ENCODE data around the gene PTK6. TPM values are rescaled to one million over a fixed set of nuclear protein-coding genes. Genes with fewer than 3 reads are reported as not detected.

The PTK6 gene
- total RNA-seq, 3 donors from 2014 or later: 0.16 to 2.3 (median 0.88) TPM

DNA sequence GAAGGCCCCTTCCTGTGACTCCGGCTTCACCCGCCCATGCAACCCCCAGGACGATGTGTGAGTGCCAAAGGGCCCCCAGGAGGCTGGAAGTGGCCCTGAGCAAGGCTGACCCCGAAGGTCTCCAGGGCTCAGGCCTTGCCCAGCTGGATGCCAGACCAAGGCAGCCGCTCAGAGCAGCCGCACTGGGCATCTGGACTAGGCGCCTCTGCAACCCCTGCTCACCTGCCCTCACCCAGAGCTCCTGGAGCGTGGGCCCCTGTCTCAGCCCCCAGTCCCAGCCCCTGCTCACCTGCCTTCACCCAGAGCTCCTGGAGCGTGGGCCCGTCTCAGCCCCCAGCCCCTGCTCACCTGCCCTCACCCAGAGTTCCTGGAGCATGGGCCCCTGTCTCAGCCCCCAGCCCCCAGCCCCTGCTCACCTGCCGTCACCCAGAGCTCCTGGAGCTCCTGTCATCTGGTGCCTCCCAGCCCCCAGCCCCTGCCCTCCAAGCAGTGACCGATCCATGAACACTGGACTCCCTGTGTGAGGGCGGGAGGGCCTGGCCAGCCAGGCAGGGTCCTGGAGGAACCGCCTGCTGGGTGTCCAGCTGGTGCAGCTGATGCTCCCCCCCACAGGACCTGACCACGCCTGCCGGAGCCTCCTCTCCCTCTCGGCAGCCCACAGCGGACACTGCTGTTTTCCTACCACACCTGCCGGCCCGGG, 9.2 kb upstream of the PTK6 start:
- H3K9me3 ChIP-seq: no peaks in the 10 kb centered on the region
- peaks cover 0 to 25% of the 10 kb centered on the region in 2 donors for H3K27me3 ChIP-seq
- H3K27ac ChIP-seq: no peak overlapping the region
- TF ChIP-seq POLR2A (IDR thresholded peaks at IDR 0.05) (no peak), POLR2AphosphoS5 (IDR thresholded peaks at IDR 0.05) (no peak)
- TF ChIP-seq, protein P1, sequence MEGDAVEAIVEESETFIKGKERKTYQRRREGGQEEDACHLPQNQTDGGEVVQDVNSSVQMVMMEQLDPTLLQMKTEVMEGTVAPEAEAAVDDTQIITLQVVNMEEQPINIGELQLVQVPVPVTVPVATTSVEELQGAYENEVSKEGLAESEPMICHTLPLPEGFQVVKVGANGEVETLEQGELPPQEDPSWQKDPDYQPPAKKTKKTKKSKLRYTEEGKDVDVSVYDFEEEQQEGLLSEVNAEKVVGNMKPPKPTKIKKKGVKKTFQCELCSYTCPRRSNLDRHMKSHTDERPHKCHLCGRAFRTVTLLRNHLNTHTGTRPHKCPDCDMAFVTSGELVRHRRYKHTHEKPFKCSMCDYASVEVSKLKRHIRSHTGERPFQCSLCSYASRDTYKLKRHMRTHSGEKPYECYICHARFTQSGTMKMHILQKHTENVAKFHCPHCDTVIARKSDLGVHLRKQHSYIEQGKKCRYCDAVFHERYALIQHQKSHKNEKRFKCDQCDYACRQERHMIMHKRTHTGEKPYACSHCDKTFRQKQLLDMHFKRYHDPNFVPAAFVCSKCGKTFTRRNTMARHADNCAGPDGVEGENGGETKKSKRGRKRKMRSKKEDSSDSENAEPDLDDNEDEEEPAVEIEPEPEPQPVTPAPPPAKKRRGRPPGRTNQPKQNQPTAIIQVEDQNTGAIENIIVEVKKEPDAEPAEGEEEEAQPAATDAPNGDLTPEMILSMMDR (IDR thresholded peaks at IDR 0.05): no peak
- intact Hi-C loops (cut with DNase I; ENCODE audit: low total_unique reads): no loop called here
- no peak overlapping the region for H3K4me3 ChIP-seq
- no peaks in the 10 kb centered on the region for H3K36me3 ChIP-seq
- no peak for DNase-seq (ENCODE audit: low spot score in 2 of 2)
- no peaks in the 10 kb centered on the region for H3K4me1 ChIP-seq

DNA sequence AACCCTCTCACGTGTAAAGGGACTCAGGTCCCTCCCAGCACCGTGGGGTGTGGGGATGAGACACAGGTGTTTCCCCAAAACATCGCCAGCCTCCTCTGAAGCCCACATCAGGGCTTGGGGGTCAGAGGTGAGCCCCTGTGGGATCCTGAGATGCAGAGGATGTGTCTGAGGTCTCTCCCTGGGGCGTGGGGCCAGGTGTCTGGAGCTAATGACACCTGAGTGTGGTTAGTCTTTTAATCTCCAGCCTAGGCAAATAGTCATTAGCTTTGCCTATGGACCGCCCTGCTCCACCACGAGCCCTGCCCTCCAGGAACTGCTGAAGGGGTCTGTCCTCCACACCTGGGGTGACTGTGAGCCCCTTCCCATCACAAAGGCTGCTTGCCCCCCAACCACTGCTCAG, 8.6 kb upstream of the PTK6 start:
- intact Hi-C loops (cut with DNase I; ENCODE audit: low total_unique reads): no loop called here
- Histone ChIP-seq H3K27ac (no peak overlapping the region), H3K9me3 (no peaks in the 10 kb centered on the region), H3K27me3 (peaks cover 0 to 25% of the 10 kb centered on the region in 2 donors), H3K4me1 (no peaks in the 10 kb centered on the region), H3K4me3 (no peak overlapping the region), H3K36me3 (no peaks in the 10 kb centered on the region)
- TF ChIP-seq, protein P1 (IDR thresholded peaks at IDR 0.05): no peak
- TF ChIP-seq POLR2AphosphoS5 (IDR thresholded peaks at IDR 0.05): no peak
- TF ChIP-seq POLR2A (IDR thresholded peaks at IDR 0.05): no peak
- no peak for DNase-seq (ENCODE audit: low spot score in 2 of 2)

DNA sequence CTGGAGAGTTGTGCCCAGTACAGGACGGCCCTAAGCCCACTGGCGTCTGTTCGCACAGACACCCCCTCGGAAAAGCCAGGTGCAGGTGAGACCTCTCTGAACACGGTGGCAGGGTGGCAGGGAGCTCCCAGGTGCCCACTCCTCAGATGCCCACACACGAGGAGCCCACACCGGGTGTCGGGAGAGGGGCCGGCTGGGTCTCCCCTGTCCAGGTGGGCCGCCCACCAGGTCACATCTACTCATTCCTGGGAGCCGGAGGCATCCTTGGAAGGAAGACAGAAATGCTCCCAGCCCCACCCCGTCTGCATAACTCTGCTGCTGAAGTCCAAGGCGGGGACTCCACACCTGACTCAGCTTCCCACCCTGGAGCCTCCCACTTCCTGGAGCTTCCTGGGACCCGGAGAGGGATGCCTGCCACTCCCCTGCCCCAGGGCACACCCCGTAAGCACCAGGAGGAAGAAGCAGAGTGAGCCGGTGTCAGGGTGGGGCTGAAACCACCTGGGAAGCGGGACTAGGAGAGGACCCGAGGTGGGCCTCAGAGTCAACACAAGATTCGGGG, 7.9 kb upstream of the PTK6 start:
- Histone ChIP-seq H3K27ac (no peak overlapping the region), H3K4me3 (no peak overlapping the region), H3K27me3 (peaks cover 0 to 25% of the 10 kb centered on the region in 2 donors), H3K4me1 (no peaks in the 10 kb centered on the region), H3K9me3 (no peaks in the 10 kb centered on the region), H3K36me3 (no peaks in the 10 kb centered on the region)
- no peak for DNase-seq (ENCODE audit: low spot score in 2 of 2)
- no peak for TF ChIP-seq POLR2AphosphoS5 (IDR thresholded peaks at IDR 0.05)
- TF ChIP-seq POLR2A (IDR thresholded peaks at IDR 0.05): no peak
- TF ChIP-seq, protein P1 (IDR thresholded peaks at IDR 0.05): no peak
- intact Hi-C loops (cut with DNase I; ENCODE audit: low total_unique reads): no loop called here

DNA sequence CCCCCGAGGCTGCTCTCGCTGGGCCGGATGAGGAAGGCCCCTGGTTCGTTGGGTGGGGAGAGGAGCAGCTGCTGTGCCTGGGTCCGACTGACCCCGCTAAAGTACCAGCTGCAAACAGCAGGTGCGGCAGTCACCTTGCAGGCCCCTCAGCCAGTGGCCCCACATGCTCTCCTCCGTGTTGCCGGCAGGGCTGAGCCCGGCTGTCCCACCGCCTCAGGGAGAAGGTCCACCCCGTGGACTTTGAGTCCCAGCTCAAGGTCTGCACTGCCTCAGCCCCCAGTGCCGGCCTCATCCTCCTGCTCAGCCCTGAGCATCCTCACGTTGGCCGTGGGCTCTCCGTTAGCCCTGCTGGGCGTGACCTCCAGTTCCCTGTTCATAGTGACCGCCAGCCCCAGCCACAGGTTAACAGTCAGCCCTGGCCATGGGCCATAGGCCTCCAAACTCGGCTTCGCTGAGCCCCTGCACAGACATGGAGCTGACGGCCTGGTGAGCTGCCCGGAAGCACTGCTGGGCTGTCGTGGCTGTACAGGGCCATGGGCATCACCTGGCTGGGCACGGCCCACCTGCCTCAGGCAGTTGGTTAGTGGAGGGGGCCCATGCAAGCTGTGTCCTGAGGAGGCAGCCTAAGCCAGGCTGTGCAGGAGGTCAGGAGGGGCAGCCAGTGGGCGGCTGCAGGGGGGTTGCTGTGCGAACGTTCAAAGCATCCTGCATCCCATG, 7.2 kb upstream of the PTK6 start:
- H3K27ac ChIP-seq: no peak overlapping the region
- no peaks in the 10 kb centered on the region for H3K36me3 ChIP-seq
- H3K4me1 ChIP-seq: peaks cover 0 to under 1% of the 10 kb centered on the region in 2 donors
- TF ChIP-seq POLR2A (IDR thresholded peaks at IDR 0.05) (no peak), POLR2AphosphoS5 (IDR thresholded peaks at IDR 0.05) (no peak)
- TF ChIP-seq, protein P1 (IDR thresholded peaks at IDR 0.05): no peak
- no peak overlapping the region for H3K4me3 ChIP-seq
- no peak for DNase-seq (ENCODE audit: low spot score in 2 of 2)
- H3K27me3 ChIP-seq: peaks cover 0 to 25% of the 10 kb centered on the region in 2 donors
- intact Hi-C loops (cut with DNase I; ENCODE audit: low total_unique reads): no loop called here
- no peaks in the 10 kb centered on the region for H3K9me3 ChIP-seq

DNA sequence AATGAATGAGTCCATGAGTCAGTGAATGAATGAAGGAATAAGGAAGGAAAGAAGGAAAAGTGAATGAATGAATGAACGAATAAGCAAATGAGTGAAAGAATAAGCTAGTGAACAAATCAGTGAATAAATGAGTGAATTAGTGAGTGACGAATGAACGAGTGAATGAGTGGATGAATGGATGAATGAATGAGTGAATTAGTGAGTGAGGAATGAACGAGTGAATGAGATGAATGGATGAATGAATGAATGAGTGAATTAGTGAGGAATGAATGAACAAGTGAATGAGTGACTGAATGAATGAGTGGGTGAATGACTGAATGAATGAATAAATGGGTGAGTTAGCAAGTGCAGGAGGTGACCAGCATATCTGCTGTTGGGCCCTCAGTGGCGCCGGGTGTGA, 6.6 kb upstream of the PTK6 start:
- intact Hi-C loops (cut with DNase I; ENCODE audit: low total_unique reads): no loop called here
- peaks cover 0 to 7% of the 10 kb centered on the region in 2 donors for H3K4me1 ChIP-seq

More for the DNA sequence above, 6.6 kb upstream of the PTK6 start:
- Histone ChIP-seq H3K36me3 (no peaks in the 10 kb centered on the region), H3K27ac (no peak overlapping the region), H3K27me3 (peaks cover 0 to 23% of the 10 kb centered on the region in 2 donors), H3K4me3 (no peak overlapping the region), H3K9me3 (no peaks in the 10 kb centered on the region)
- DNase-seq (ENCODE audit: low spot score in 2 of 2): no peak
- TF ChIP-seq POLR2AphosphoS5 (IDR thresholded peaks at IDR 0.05) (no peak), POLR2A (IDR thresholded peaks at IDR 0.05) (no peak)
- TF ChIP-seq, protein P1 (IDR thresholded peaks at IDR 0.05): no peak

Data from breast epithelium (tissue), 4 donors.